ENCODE measurements around the gene STRIP1. TPM values are rescaled to one million over a fixed set of nuclear protein-coding genes. Genes with fewer than 3 reads are reported as not detected.

Gene STRIP1
- total and polyA plus RNA-seq, 2 of the 8 experiments (the other 6 are each of a cell fraction or from before 2014, with no cell fraction given), result 21.3 to 45.6 TPM

DNA sequence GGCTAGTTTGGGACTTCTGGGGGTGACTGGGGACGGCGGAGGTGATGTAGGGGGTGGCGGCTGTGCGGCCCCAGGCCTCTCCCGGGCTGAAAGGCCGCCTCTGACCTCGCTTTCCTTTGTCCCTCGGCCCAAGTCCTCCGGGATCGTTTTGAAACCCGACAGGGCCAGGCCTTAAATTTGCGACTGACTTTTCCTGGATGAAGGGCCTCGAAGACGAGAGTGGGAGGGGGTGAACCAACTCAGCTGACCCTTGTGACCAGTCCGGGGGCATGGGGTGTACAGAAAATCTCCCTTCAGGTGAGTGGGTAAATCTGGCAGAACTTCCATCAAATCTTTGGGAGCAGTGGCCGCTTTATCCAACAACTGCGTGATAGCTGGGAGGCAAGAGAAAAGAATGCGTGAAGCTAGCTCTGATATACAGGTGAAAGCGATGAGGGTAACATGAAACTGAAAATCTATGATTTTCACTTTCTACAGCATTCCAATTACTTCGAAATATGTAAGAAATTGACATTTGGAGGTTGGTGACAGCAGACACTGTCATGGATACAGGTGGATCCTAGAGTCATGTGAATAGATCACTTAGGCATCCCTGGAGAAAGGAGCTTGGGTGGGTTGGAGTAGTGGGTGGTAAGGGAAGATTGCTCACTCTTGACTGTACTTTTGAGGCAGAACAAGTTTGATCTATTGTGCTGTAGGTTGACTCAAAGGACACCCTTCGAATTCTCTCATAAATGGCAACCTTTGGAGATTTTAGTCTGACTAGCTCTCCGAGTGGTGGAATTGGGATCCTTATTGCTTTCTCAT lies 49.0 kb upstream of the STRIP1 start:
- no peak overlapping the region for H2BK15ac ChIP-seq (ENCODE audit: low read length)
- H3K9ac ChIP-seq (replicated peaks in 1 of 4; ENCODE audit: extremely low read depth in 1 of 4, low read depth in 3 of 4, low read length in 3 of 4), result peak overlapping the region; percentile 74 to 95 (median 87)
- H3K23me2 ChIP-seq (ENCODE audit: low read depth, low read length), result peaks cover 4% of the 10 kb centered on the region; the same call in 1 of the 2 replicates
- no peak overlapping the region for H4K91ac ChIP-seq (replicated peaks; ENCODE audit: insufficient read length, low read length)
- DNase-seq (ENCODE audit: low read depth in 1 of 2, low spot score in 2 of 2), result no peak
- H4K20me1 ChIP-seq (replicated peaks in 1 of 2; ENCODE audit: control insufficient read depth in 1 of 2, insufficient read depth in 2 of 2, low read length in 2 of 2), result peaks cover 10% of the 10 kb centered on the region in 2 experiments
- H2AK5ac ChIP-seq (ENCODE audit: low read depth, low read length), result no peak overlapping the region
- no peak overlapping the region for H3K23ac ChIP-seq (ENCODE audit: insufficient read length)
- H2AFZ ChIP-seq (ENCODE audit: low read length), result no peak overlapping the region
- H3K4ac ChIP-seq (replicated peaks; ENCODE audit: insufficient read length, low read depth, low read length), result no peak overlapping the region
- no peak overlapping the region for H2BK120ac ChIP-seq (replicated peaks; ENCODE audit: low read depth, low read length)
- H3K9me3 ChIP-seq (ENCODE audit: insufficient read depth in 2 of 2, low read depth in 1 of 2, low read length in 1 of 2), result no peaks in the 10 kb centered on the region
- H3K18ac ChIP-seq (ENCODE audit: extremely low read depth, low read length), result peak overlapping the region; percentile 40; the same call in 1 of the 2 replicates
- H3K79me1 ChIP-seq (ENCODE audit: low read depth, low read length), result no peaks in the 10 kb centered on the region
- peak overlapping the region; percentile 83 to 84 for H3K4me2 ChIP-seq (ENCODE audit: insufficient read depth in 1 of 2, low read depth in 2 of 2, low read length in 2 of 2)
- TF ChIP-seq CEBPB (IDR thresholded peaks at IDR 0.05; ENCODE audit: low read depth, low read length) (no peak), TBP (IDR thresholded peaks at IDR 0.05; ENCODE audit: low read depth, low read length) (no peak), SIN3A (conservative IDR thresholded peaks at IDR 0.05 in 1 of 2, IDR thresholded peaks at IDR 0.05 in 1 of 2; ENCODE audit: low read depth in 1 of 2, low read length in 2 of 2) (0 out of 4 replicates have a peak, but pooled peaks of 1 of the 2 experiments have one; percentile 6), KDM4A (IDR thresholded peaks at IDR 0.05; ENCODE audit: low read depth, low read length, severe bottlenecking) (peak; percentile 24), JUN (IDR thresholded peaks at IDR 0.05; ENCODE audit: low read depth, low read length) (no peak), BCL11A (IDR thresholded peaks at IDR 0.05; ENCODE audit: low read depth in 2 of 2, low read length in 2 of 2) (no peak), RXRA (IDR thresholded peaks at IDR 0.05; ENCODE audit: insufficient read depth, low read depth, low read length) (no peak)
- ChIA-PET CTCF (ENCODE audit: partially characterized antibody) (interaction anchor here (0.7 to 18.1 kb wide), 22 partner anchors 10 to 345 kb away, joined by 3 to 700 read pairs (median 6); no protein-coding TSS in a partner anchor), POLR2A (ENCODE audit: partially characterized antibody) (interaction anchor here (0.7 to 4.3 kb wide), 20 partner anchors 8 to 437 kb away, joined by 3 to 19 read pairs (median 4); partner anchors contain the start of gene GNAI3)
- no peak overlapping the region for H3K56ac ChIP-seq (replicated peaks; ENCODE audit: insufficient read length, low read depth, low read length)
- no peak for FAIRE-seq
- 15% methylated on average over 20 of the region's 22 CpGs; no CpG with 5 or more reads in 1 of the 2 experiments for WGBS, 2 experiments (ENCODE audit: extremely low coverage in 1 of 2, insufficient coverage in 1 of 2, insufficient read length in 1 of 2, insufficient replicate concordance in 2 of 2, low coverage in 1 of 2, low lambda C conversion rate in 2 of 2, missing lambda C conversion rate in 1 of 2)
- peak overlapping the region; percentile 86 for H3K27ac ChIP-seq (ENCODE audit: low read depth, low read length)
- H3K14ac ChIP-seq (ENCODE audit: insufficient read length), result no peak overlapping the region
- no peak overlapping the region for H2BK5ac ChIP-seq (ENCODE audit: low read depth, low read length)
- peak overlapping the region; percentile 40 to 82 (median 78) for H3K4me3 ChIP-seq (ENCODE audit: extremely low read depth in 1 of 4, insufficient read depth in 2 of 4, low read depth in 3 of 4, low read length in 4 of 4)
- peaks cover 3 to 53% of the 10 kb centered on the region in 2 experiments; a peak in 3 of 4 replicates for H3K79me2 ChIP-seq (ENCODE audit: control insufficient read depth in 1 of 2, insufficient read depth in 2 of 2, low read length in 2 of 2)
- H4K5ac ChIP-seq (ENCODE audit: insufficient read length, low read depth, low read length), result no peak overlapping the region
- H3K27me3 ChIP-seq (replicated peaks in 1 of 4; ENCODE audit: control insufficient read depth in 3 of 4, extremely low read depth in 1 of 4, insufficient read depth in 3 of 4, low read length in 3 of 4), result no peaks in the 10 kb centered on the region
- H3K4me1 ChIP-seq (replicated peaks in 1 of 4; ENCODE audit: control insufficient read depth in 3 of 4, insufficient read depth in 4 of 4, low read length in 3 of 4), result peaks cover 4 to 12% (median 11%) of the 10 kb centered on the region in 4 experiments; a peak in 6 of 7 replicates
- no peak overlapping the region for H2BK12ac ChIP-seq (ENCODE audit: low read depth, low read length)
- H3K36me3 ChIP-seq (ENCODE audit: control insufficient read depth in 2 of 4, insufficient read depth in 4 of 4, low read length in 3 of 4), result peaks cover 0 to 7% (median 2%) of the 10 kb centered on the region in 4 experiments; a peak in 2 of 8 replicates
- H2BK20ac ChIP-seq (ENCODE audit: low read length), result no peak overlapping the region
- H4K8ac ChIP-seq (ENCODE audit: extremely low read depth, insufficient read depth, low read length), result peak overlapping the region; percentile 82; the same call in 1 of the 2 replicates
